ENCODE results near the gene ANKRD60.

ANKRD60 gene

GRCh38 chr20:58184984-58185383 is 43.5 kb downstream of the ANKRD60 start:
- no peak for DNase-seq

GRCh38 chr20:58184063-58184462 is 44.4 kb downstream of the ANKRD60 start:
- DNase-seq, result no peak

- no peak for DNase-seq
These were observed 45.8 kb downstream of the ANKRD60 start for GRCh38 chr20:58182521-58183140.

DNA sequence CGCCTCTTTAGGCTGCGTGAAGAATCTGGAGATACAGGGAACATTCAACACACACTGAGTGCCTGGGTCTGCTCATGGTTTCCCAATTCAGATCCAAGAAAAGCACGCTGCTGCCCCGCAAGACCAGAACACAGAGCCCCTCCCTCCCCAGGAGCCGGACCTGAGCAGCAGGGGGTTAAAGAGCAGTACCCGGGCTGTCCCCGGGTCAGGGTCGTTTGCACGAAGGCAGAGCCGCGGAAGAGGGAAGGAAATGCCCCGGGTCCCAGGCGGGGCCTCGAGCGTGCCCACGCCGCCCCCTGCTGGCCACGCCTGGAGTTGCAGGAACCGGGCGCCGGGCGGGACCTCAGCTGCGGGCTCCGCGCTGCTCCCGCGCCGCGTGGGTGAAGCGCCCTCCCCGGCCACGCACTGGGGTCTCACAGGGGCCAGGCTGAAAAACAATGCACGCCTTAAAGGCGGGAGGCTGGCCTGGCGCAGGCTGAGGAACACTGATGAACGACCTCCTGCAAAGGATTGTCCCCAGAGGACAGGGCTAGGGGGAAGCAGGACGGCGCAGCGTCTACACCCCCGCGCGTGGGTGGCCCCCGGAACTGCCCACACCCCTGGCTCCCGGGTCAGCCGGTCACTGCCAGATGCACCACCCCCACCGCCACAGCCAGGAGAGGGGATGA is 48.9 kb downstream of the ANKRD60 start:
- peak; percentile 21 for DNase-seq

DNA sequence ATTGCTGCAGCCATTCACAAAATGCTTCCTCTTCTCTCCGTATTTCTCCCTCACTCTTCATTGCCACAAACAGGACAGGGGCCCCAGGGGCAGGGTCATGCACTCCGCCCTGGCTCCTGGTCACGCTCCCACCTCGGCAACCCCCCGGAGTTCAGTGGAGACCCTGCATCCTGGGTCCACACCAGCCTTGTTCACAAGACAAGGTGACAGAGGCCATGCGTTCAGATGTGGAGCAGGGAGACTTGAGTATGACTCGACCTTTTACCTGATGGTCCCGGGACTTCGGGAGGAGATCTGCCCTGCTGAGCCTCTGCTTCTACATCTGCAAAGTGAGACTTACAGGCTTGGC is 49.4 kb downstream of the ANKRD60 start:
- no peak for DNase-seq

- no peak for DNase-seq
These were observed 50.7 kb downstream of the ANKRD60 start for GRCh38 chr20:58177799-58178198.

DNA sequence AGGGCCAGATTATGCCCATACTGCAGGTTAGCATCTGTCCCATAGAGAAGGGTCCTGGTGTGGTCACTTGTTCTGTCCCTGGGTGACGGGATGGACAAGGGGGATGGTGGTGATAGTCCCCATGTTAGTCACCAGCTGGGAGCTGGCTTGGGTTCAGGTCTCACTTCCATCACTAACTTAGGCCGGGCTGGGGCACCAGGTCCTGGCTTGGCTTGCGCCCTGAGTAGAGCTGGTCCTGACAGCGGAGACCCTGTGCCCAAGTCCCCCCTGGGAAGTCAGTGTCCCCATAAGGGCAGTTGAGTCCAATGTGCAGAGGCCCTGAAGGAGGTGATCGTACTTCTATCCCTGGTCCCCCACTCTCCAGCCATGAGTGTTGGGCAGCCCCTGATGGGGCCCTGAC is 52.6 kb downstream of the ANKRD60 start:
- DNase-seq, result no peak

GRCh38 chr20:58175425-58175824 is 53.0 kb downstream of the ANKRD60 start:
- DNase-seq, result no peak

DNA sequence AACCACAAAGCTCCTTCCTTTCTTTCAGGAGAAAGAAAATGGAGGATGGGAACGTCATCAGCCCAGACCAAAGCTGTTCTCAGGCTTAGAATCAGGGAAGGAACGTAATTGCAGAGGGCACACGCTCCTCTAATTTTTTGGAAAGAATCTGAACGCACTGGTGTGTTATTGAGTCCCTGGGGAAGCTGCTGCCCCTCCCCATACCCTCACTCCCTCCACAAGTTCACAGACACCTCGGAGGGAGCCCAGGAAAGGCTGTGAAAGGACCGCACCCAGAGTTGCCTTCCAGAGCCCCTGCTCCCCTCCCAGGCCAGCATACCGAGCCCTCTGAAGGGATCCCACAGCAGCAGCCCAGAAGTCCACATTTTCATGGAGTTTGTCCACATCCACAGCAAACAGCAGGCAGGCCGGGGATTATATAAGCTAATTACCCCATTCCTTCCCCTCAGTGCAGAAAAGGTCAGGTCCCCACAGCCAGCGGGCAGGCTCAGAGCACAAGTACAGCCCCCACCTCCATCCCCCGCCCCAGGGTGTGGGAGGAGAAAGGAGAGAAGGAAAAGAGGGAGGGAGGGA is 53.7 kb downstream of the ANKRD60 start:
- DNase-seq, result no peak

- DNase-seq, result no peak
These were observed 54.3 kb downstream of the ANKRD60 start for GRCh38 chr20:58173930-58174707.

GRCh38 chr20:58173091-58173490 is 55.4 kb downstream of the ANKRD60 start:
- no peak for DNase-seq

GRCh38 chr20:58171796-58172425 is 56.5 kb downstream of the ANKRD60 start:
- no peak for DNase-seq

DNA sequence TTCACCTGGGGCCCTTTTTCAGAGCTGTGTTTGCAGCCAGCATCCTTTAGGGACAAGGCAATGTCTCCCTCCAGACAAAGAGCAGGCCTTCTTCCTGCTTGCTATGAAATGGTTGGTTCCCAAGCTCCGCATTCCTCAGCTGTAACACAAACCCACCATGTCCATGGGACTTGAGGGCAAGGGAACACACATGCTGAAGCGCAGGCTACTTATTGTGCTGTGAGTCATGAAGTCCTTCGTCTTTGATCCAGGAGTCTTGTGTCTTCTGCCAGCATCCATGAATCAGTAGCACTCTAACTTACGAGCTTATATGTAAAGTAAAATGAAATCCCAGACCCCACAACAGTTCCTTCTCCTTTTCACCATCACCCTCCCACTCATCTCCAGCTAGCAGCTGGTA is 59.0 kb downstream of the ANKRD60 start:
- DNase-seq, result no peak

DNA sequence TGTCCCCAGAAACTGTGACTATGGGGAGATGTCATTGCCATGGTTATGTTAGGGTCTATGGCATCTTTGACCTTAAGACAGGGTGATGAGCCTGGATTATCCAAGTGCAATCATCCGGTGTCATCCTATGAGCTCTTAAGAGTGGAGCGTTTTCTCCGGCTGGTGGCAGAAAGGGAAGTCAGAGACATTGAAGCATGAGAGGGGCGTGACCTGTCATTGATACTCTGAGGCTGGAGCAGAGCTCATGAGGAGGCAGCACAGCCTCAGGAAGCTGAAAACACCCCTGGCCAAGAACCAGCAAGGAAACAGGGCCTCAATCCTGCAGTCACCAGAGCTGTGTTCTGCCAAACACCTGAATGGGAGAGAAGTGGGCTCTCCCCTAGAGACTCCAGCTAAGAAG is 59.6 kb downstream of the ANKRD60 start:
- no peak for DNase-seq

DNA sequence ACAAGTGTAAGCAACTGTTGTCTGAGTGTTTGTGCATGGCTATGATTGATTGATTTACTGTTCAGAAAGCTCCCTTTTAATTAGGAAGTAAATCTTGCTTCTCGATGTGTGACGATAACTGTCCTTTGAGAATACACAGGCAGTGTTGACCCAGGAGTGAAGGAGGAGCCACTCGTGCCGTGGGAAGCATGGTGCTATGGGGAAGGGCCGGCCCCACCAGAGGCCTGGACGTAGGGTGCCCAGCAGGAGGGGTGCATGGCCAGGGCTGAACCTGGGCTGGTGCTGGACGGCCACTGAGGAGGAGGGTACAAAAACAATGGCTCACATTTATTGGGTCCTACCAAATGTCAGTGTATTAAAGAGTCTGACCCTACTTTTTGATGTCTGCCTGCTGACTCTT is 60.7 kb downstream of the ANKRD60 start:
- DNase-seq, result no peak

Measured in NCI-H526 treated with DMSO at 0.1 percent for 48 hours (cell line).